Keratinocyte (primary cell): Measurements from ENCODE around the gene TBC1D16. TPM values are rescaled to one million over a fixed set of nuclear protein-coding genes. Genes with fewer than 3 reads are reported as not detected.

Experiments used
- DNase-seq: peaks from one replicate; pipeline ENCODE4 v3.0.0-alpha.2; 2011; ENCODE audit warnings: low read depth, missing footprints, low spot score
- FAIRE-seq: peaks from 2 replicates; lab custom pipeline; 2011; peaks lifted over from hg19 to GRCh38; lab: Jason Lieb, UNC
- H2AFZ ChIP-seq: 2 replicates; pipeline ENCODE4 v1.6.0; 2012; ENCODE audit warnings: low read length, control low read depth, inconsistent platforms; ENCODE audit not compliant: control insufficient read depth
- H3K27ac ChIP-seq: 2 replicates; pipeline ENCODE4 v1.5.1; 2011; ENCODE audit warnings: low read length; ENCODE audit not compliant: control insufficient read depth, insufficient read depth
- H3K27me3 ChIP-seq: 3 replicates; pipeline ENCODE4 v1.6.0; 2011; ENCODE audit warnings: low read length; ENCODE audit not compliant: control insufficient read depth, insufficient read depth; ENCODE audit errors: extremely low read depth
- H3K36me3 ChIP-seq, 2 experiments: 2 replicates in 1 of 2; 3 replicates in 1 of 2; pipeline ENCODE4 v1.5.1; 2011; ENCODE audit warnings: low read length in 2 of 2, mild to moderate bottlenecking in 1 of 2; ENCODE audit not compliant: control insufficient read depth in 2 of 2, insufficient read depth in 2 of 2; ENCODE audit errors: extremely low read depth in 1 of 2
- H3K4me1 ChIP-seq: 3 replicates; pipeline ENCODE4 v1.5.1; 2011; ENCODE audit warnings: low read length; ENCODE audit not compliant: control insufficient read depth, insufficient read depth; ENCODE audit errors: extremely low read depth
- H3K4me2 ChIP-seq: 3 replicates; pipeline ENCODE4 v1.6.0; 2011; ENCODE audit warnings: low read depth, low read length; ENCODE audit not compliant: control insufficient read depth, insufficient read depth; ENCODE audit errors: extremely low read depth
- H3K4me3 ChIP-seq, 3 experiments: fragments of 200-600 bp in 1 of 3; sonication (generic) in 1 of 3; 2 replicates in 2 of 3; 3 replicates in 1 of 3; pipeline ENCODE4 v1.5.1; 2011 to 2016; ENCODE audit warnings: low read length in 3 of 3, mild to moderate bottlenecking in 3 of 3, control low read depth in 2 of 3, inconsistent platforms in 1 of 3, low read depth in 1 of 3, mixed read lengths in 1 of 3, mixed run types in 1 of 3, moderate library complexity in 1 of 3; ENCODE audit not compliant: control insufficient read depth in 2 of 3, insufficient read depth in 2 of 3; ENCODE audit errors: extremely low read depth in 1 of 3
- H3K79me2 ChIP-seq: 2 replicates; pipeline ENCODE4 v1.6.0; 2012; ENCODE audit warnings: low read length; ENCODE audit not compliant: control insufficient read depth, insufficient read depth
- H3K9ac ChIP-seq: 3 replicates; pipeline ENCODE4 v1.6.0; 2011; ENCODE audit warnings: low read length; ENCODE audit not compliant: control insufficient read depth, insufficient read depth; ENCODE audit errors: extremely low read depth
- H3K9me1 ChIP-seq: 3 replicates; pipeline ENCODE4 v1.6.0; 2011; ENCODE audit warnings: low read length; ENCODE audit not compliant: control insufficient read depth, insufficient read depth; ENCODE audit errors: extremely low read depth
- H3K9me3 ChIP-seq: 2 replicates; pipeline ENCODE4 v1.5.1; 2012; ENCODE audit warnings: low read depth, low read length; ENCODE audit not compliant: control insufficient read depth
- H4K20me1 ChIP-seq: 3 replicates; pipeline ENCODE4 v1.6.0; 2011; ENCODE audit warnings: low read length; ENCODE audit not compliant: control insufficient read depth, insufficient read depth; ENCODE audit errors: extremely low read depth
- EZH2 ChIP-seq: IDR thresholded peaks from one replicate; pipeline ENCODE4 v1.6.1; 2012; ENCODE audit warnings: inconsistent platforms, mild to moderate bottlenecking, low read length, moderate library complexity
- dilution Hi-C: fragments of 300-500 bp; cut with MboI; formaldehyde crosslinking; loops from one replicate; pipeline ENCODE4 v1.7.0; 2020; ENCODE audit warnings: low sequenced_read_pairs; ENCODE audit not compliant: extremely low pct_ligation_motif_present
- polyA plus RNA-seq, 5 experiments: library from polyadenylated mRNA; depleted of rRNA in 3 of 5; stranded (reverse) in 3 of 5; stranded (forward) in 1 of 5; unstranded in 1 of 5; fragments of >200 nt; gene quantifications; 1 replicate in 1 of 5; 2 replicates in 3 of 5; 3 replicates in 1 of 5; pipeline versions ENCODE4 v1.2.1 to v1.2.3, GENCODE V29; 2011 to 2012; ENCODE audit warnings: missing spikeins in 2 of 5, low read depth in 1 of 5, low replicate concordance in 1 of 5
- TF ChIP-seq, protein P1 (sequence below), 3 experiments: IDR thresholded peaks in 1 of 3; conservative IDR thresholded peaks in 1 of 3; optimal IDR thresholded peaks in 1 of 3; 2 replicates in 2 of 3; 3 replicates in 1 of 3; pipeline versions ENCODE3 to v1.5.1; 2011; ENCODE audit warnings: low read length in 3 of 3, mild to moderate bottlenecking in 3 of 3, moderate library complexity in 2 of 3, control low read depth in 1 of 3, inconsistent platforms in 1 of 3; ENCODE audit not compliant: insufficient read depth in 2 of 3; ENCODE audit errors: extremely low read depth in 1 of 3

The TBC1D16 gene
- polyA plus RNA-seq, 1 donor (not counting 4 experiments of a cell fraction or from before 2014, with no cell fraction given), result 8.6 TPM

DNA sequence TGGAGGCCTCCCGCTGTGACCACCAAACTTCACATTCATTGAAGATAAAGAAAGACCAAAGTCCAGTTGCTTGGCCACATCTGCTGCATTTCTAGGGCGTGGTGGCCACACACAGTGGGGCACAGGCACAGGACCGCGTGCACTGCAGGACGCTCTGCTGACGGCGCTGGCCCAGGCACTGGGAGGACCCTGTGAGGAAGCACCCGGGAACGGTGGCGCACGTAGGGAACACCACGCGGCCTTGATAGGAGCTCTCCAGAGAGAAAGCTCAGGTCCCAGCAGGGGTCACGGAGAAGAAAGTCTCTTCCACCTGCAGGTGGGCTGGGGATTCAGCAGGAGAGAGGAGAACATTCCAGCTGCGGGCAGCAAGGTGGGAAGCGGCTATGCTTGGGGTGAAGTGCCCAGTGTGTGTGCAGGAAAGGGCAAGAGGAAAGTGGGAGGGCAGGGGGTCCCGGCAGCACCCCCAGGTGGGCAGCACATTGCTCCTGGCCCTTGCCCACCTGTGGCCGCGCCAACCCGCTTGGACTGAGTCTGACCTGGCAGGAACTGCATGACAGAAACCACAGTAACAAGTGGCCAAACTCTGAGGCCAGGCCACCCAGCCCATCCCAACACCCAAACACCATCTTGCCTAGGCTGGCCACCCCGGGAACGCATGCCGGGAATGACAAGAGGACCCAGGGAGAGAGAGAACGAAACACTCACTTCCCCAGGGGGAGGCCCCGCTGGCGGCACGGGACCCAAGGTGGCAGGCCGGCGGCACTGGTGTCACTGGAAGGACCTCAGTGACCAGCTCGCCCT is 32.8 kb downstream of the TBC1D16 start:
- Histone ChIP-seq H3K9ac (no peak overlapping the region), H2AFZ (no peak overlapping the region), H3K9me1 (no peaks in the 10 kb centered on the region), H3K79me2 (no peaks in the 10 kb centered on the region), H3K36me3 (peaks cover 0 to 4% of the 10 kb centered on the region in 2 experiments), H3K4me2 (no peak overlapping the region), H3K9me3 (no peaks in the 10 kb centered on the region), H4K20me1 (peaks cover 2% of the 10 kb centered on the region), H3K27ac (no peak overlapping the region), H3K4me3 (no peak overlapping the region), H3K27me3 (no peaks in the 10 kb centered on the region), H3K4me1 (no peaks in the 10 kb centered on the region)
- TF ChIP-seq EZH2, result no peak
- TF ChIP-seq, protein P1, sequence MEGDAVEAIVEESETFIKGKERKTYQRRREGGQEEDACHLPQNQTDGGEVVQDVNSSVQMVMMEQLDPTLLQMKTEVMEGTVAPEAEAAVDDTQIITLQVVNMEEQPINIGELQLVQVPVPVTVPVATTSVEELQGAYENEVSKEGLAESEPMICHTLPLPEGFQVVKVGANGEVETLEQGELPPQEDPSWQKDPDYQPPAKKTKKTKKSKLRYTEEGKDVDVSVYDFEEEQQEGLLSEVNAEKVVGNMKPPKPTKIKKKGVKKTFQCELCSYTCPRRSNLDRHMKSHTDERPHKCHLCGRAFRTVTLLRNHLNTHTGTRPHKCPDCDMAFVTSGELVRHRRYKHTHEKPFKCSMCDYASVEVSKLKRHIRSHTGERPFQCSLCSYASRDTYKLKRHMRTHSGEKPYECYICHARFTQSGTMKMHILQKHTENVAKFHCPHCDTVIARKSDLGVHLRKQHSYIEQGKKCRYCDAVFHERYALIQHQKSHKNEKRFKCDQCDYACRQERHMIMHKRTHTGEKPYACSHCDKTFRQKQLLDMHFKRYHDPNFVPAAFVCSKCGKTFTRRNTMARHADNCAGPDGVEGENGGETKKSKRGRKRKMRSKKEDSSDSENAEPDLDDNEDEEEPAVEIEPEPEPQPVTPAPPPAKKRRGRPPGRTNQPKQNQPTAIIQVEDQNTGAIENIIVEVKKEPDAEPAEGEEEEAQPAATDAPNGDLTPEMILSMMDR (optimal IDR thresholded peaks at IDR 0.05 in 1 of 3, IDR thresholded peaks at IDR 0.05 in 1 of 3, conservative IDR thresholded peaks at IDR 0.05 in 1 of 3; ENCODE audit: extremely low read depth in 1 of 3, insufficient read depth in 2 of 3, low read length in 3 of 3), result no peak
- dilution Hi-C loops, result no loop called here
- FAIRE-seq (no peak), DNase-seq (no peak)

DNA sequence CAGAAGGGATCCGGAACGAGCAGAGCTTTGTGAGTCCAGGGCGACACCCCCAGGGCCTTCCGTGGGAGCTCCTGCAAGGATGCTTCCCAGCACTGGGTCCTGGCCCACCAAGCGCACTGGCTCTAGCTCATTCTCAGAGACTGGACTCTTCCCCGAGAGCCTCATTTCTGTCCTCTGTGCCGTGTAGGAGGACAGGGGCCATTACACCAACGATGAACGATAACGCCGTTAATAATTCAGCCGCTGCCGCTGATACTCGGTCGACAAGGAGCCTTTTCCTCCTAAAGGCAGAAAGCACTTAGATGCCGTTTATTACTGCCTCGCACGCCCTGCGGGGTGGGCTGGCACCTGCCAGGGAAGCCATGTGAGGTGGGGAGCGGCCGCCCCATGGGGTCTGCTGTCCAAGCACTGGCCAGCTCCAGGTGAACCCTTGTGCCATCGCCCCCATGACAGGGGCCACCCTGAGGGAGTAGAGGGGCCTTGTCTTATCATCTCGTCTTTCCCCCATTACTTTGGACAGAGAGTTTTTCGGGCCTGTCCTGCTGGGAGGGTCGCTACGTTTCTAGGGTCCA is 33.5 kb downstream of the TBC1D16 start:
- Histone ChIP-seq H3K9me3 (no peaks in the 10 kb centered on the region), H3K4me2 (no peak overlapping the region), H3K79me2 (no peaks in the 10 kb centered on the region), H3K9me1 (no peaks in the 10 kb centered on the region), H3K36me3 (peaks cover 0 to 3% of the 10 kb centered on the region in 2 experiments), H4K20me1 (peaks cover 2% of the 10 kb centered on the region), H3K9ac (no peak overlapping the region), H3K27me3 (no peaks in the 10 kb centered on the region), H3K27ac (no peak overlapping the region), H3K4me1 (no peaks in the 10 kb centered on the region), H2AFZ (no peak overlapping the region), H3K4me3 (no peak overlapping the region)
- dilution Hi-C loops, result no loop called here
- DNase-seq, result no peak
- FAIRE-seq, result no peak
- TF ChIP-seq, protein P1 (optimal IDR thresholded peaks at IDR 0.05 in 1 of 3, IDR thresholded peaks at IDR 0.05 in 1 of 3, conservative IDR thresholded peaks at IDR 0.05 in 1 of 3; ENCODE audit: extremely low read depth in 1 of 3, insufficient read depth in 2 of 3, low read length in 3 of 3), result no peak
- no peak for TF ChIP-seq EZH2
